Measurements from ENCODE around the gene BBOF1.

BBOF1 gene

DNA sequence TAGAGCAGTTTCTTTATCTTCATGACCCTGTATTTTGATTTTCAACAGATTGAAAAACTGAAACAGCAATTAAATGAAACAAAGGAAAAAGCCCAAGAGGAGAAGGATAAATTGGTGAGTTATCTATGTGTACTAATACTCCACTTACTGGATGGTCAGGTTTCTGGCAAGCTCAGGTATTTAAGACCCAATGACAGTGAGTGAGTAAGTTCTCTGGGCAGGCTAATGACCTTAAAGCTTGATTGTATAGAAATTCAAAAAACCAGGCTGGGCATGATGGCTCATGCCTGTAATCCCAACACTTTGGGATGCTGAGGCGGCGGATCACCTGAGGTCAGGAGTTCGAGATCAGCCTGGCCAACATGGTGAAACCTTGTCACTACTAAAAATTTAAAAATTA, 10.0 kb downstream of the BBOF1 start:
- DNase-seq: no peak

DNA sequence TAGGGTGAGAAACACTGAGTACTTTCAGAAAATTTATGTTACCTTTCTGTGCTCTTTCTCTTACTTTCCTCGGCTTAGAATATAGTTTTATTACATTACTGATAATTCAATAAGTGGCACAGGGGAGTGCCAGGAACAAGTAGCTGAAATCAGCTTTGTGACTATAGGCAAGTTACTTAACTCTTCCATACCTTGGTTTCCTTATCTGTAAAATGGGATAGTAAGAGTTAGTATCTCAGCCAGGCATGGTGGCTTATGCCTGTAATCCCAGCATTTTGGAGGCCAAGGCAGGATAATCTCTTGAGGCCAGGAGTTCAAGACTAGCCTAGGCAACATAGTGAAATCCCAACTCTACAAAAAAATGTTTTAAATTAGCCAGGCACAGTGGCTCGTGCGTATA, 15.4 kb downstream of the BBOF1 start:
- DNase-seq: no peak

DNA sequence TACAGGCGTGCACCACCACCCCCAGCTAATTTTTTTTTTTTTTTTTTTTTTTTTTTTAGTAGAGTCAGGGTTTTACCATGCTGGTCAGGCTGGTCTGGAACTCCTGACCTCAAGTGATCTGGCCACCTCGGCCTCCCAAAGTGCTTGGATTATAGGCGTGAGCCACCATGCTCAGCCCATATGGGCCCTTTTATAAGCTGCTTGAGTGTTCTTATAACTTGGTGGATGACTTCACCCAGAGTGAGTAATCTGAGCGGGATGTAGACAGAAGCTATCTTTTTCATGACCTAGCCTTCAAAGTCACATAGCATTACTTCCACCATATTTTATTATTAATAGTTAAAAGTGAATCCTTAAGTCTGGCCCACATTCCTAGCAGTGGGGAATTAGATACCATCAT, 16.4 kb downstream of the BBOF1 start:
- DNase-seq: no peak

DNA sequence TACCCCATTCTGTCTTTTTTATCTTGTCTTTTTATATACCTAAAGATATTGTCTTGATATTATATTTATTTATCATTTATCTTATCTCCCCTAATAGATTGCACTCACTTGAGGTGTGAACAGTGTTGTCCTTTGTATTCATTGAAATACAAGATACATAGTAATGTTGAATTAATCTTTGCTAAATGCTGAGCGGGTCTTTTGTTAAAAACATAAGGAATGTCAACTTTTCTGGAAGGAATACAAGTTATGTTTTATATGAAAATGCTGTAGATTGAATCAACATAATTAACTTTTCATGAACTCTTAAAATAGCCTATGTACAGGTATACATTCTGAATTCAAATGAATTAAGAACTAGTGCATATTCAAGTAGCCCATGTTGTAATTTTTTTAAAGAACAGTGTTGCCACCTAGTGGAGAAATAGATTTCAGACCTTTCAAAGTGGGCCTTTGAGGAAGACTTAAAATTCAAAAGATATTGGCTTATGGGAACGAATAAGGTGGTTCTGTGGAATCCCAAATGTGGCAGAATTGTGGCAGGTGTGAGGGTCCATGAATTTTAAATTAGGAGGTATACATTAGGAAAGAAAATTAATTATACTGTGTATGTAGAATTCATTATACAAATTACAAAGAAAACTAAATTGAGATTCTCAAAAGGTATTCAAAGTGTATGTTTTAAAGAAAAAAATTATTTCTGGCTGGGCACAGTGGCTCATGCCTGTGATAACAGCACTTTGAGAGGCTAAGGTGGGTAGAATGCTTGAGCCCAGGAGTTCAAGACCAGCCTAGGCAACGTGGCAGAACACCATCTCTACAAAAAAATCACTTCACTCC, 19.1 kb downstream of the BBOF1 start:
- peak; percentile 11 for DNase-seq

DNA sequence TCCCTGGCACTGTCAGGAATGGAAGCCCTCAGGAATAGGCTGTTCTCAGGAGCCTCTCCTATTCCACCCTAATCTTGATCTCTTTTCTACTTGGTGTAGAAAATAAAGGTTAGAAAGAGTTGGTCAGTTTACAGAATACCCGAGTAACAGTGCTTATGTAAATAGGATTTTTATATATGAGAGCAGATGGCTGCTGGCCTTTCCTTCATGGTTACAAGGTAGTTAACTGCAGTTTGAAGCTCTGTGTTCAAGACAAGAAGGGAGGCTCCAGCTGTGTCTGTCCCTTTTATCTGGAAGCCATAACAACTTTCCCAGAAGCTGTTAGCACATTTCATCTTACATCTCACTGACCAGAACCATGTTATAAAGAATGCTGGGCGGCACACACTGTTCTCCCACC, 23.1 kb downstream of the BBOF1 start:
- no peak for DNase-seq

DNA sequence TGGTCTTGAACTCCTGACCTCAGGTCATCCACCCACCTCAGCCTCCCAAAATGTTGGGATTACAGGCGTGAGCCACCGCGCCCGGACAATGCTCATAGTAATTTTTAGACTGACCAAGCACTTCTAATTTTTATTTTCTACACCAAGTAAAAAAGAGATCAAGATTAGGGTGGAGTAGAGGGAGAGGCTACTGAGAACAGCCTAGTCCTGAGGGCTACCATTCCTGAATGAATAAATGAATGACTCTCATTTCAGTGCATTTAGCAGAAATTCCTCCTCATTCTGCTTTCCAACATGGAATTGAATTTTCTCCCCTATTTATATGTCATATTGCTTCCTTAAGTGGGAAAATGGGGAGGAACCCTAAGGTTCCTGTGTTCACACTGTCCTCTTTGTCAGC, 26.4 kb downstream of the BBOF1 start:
- DNase-seq: no peak

DNA sequence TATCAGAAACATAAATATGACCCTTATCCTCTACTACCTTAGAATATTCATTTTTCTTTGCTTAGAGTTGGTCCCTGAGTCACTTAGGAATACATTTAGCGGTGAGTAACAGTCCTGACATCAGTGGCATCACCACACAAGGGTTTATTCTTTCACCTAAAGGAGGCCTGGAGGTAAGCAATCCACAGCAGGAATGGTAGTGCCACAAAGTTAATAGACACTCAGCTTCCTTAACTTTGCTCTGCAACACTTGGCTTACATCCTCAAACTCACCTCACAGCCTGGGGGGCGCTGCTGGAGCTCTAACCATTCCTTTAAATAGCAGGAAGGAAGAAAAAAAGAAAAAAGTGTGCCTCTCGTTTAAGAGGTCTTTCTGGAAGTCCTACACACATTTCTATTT, 29.1 kb downstream of the BBOF1 start:
- no peak for DNase-seq

DNA sequence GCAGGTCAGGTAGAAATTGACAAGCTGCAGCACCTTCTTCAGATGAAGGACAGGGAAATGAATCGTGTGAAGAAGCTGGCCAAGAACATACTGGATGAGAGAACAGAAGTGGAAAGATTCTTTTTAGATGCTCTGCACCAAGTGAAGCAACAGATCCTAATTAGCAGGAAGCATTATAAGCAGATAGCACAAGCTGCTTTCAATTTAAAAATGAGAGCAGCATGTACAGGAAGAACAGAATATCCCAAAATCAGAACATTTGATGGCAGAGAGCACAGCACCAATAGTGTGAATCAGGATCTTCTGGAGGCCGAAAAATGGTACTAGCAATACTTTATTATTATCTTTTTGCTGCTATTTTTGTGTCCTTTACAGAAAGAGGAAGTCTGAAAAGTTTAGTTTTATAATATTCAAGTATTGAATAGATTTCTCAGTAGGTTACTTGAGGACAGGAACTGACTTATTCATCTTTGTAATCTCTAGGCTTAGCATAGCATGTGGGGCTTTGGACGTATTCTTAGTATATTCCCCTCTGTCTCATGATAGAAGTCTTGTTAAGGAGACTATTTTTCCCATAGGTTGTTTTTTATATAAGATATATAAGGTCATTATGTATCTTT, 30.8 kb downstream of the BBOF1 start:
- no peak for DNase-seq

DNA sequence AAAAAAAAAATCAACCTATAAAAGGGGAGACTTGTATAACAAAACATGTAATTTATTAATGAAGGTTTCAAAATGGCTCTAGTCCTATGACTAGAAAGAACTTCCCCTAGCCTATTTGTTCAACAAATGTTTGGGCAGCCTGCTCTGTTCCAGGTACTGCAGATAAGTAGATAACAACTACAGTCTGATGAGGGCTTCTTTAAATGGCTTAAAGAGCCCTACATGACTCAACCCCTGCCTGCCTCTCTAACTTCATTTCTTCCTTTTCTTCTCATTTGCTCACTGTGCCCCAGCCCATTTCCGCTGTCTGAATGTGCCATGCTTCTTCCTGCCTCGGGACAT, 43.6 kb downstream of the BBOF1 start:
- DNase-seq: no peak

DNA sequence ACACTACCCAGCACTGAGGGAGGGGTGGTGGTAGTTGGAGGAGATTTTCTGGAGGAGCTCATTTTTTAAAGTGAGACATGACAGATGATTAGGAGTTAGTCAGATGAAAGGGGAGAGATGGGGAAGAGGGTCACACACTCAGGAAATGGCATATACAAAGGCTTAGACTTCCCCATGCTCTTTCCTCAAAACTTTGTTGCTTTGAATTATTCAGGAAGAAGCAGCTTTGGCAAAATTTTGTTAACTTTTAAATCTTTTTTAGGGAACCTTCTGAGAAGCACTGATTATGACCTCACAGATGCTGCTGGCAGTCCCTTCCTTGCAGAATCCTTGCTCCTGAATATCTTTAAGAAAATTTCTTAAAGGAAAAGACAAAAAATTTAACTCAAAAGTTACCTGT, 45.3 kb downstream of the BBOF1 start:
- DNase-seq: no peak

DNA sequence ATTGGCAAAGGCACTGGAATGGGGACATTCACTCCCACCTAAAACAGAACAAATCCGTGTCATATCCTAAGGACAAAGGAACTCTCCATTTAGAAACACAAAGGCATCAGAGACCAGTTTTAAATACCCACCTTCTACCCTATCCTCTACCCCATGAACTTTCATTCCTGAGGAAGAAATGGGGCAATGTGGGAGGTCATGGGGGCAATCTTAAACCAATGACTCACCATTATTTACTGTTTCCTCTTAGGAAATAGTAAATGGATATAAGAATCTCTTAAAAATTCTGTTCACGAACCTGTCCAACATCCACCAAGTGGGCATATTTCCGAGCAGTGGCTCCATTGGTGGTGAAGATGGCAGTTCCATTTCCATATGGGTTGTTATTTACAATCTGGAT, 45.7 kb downstream of the BBOF1 start:
- DNase-seq: no peak

DNA sequence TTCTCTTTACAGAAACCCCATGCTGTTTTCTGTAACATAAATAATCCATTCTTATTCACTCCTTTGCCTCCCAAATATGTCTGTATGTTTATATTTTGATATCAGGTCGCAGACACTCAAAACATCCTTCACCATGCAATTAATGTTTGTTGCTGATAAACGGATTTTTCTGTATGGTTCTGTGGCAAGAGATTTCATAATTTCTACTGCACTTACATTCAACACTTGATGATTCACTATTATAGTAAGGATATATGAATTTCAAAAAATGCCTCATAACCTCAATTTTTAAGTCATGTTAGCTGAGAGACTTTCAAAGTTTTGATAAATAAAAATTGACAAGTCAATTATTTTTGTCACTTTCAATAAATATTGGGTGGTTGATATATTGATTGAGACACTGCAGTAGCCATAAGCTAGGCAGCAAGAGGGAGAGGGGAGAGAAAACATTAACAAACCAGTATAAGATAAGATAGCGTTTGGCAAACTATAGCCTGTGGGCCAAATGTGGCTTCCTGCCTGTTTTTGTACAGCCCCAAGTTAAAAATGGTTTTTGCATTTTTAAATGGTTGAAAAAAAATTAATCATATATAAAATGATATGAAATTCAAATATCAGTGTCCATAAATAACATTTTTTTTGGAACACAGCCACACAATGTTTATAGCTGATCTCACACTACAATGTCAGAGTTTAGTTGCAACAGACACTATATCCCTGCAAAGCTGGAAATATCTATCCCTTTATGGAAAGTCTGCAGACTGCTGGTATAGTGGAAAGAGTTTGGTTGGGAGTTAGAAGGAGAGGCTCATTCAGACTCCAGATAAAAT, 46.8 kb downstream of the BBOF1 start:
- no peak for DNase-seq

DNA sequence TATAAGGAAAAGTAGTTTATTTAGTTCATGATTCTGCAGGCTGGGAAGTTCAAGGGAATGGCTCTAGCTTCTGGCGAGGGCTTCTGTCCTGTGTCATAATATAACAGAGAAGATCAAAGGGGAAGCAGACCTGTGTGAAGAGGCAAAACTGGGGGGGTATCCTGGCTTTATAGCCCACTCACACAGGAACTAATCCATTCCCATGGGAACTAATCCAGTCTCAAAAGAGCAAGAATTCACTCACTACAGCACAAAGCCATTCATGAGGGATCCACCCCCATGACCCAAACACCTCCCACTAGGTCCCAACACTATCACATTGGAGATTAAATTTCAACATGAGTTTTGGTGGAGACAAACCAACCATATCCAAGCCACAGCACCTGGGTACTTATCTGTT, 58.3 kb downstream of the BBOF1 start:
- no peak for DNase-seq

DNA sequence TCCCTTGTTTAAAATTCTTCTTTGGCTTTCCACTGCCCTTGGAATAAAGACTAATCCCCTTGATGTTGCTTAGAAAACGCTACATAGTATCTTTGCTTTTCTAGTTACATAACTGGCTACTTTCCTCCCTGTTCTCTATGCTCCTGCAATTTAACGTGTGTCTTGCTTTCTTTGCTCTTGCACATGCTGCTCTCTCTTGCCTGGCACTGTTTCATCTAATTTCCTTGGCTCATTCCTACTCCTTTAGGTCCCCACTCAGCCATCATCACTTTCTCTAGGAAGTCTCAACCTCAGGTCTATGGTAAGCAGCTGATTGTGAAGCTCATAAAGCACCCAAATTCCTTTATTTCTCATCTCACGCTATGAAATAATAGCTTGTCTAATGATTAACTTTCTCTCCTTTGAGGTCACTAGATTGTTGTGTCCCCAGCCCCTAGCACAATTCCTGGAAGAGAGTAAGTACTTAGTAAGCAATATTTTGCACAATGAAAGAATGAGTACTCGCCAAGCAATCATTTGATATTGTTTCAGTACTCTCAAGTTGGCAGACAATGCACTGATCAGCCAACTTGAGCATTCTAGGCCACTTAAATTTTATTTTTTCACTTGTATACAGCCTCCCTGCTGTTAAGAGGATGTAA, 61.8 kb downstream of the BBOF1 start:
- DNase-seq: no peak

DNA sequence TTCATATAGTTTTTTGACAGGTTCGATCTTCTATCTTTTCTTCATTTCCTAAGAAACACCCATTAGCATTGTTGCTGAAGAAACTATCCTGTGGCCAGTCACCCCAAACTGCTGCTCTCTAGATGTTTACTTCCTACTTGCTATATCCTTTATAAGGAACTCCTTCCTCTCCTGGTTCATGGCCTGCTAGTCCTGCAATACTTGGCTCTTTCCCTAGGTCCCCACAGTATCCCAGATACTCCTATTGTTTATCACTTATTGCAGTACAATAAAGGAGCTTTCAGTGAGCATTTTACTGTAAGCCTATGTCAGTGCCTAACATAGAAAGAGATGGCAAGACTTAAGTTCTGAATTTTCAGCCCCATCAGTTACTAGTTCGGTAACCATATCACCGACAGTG, 62.3 kb downstream of the BBOF1 start:
- no peak for DNase-seq

DNA sequence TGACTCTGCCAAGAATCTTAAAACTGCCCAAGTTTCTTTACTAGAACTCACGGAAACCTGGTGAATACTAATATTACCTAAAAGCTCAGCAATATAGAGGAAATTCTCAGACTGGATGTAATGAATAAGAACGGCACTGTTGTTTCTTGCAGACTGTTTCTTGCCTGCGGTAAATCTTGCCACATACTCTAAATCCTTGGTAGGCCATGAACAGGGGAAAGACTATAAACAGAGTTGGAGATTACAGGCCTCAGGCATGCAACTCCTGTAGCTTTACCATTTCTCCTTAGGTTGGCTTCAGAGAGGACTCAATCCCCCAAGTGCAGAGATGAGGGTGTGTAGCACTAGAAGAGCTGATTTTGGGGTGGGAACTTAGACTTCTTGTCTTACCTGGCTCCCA, 64.0 kb downstream of the BBOF1 start:
- DNase-seq: no peak

DNA sequence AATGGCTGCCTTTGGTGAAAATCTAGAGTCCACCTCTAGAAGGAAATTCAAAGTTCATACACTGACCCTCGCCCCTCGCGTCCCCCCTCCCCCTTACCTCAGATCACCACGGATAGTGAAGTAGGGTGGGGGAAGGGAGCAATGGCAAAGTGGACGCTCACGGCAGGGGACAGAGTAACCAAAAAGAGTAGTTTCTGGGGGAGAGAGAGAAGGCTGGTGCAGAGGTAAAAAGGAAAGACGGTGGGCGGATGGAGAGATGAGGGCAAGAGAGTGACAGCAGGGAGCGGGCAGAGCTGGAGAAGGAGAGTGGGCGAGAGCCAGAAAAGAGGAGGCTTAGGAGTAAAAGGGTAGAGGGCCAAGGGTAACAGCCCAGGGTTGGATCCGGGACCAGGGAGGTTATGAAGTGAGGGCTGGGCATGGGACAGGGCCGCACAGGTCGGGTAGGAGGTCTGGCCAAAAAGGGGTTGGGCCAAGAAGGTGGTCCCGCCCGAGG, 64.7 kb downstream of the BBOF1 start:
- no peak for DNase-seq

DNA sequence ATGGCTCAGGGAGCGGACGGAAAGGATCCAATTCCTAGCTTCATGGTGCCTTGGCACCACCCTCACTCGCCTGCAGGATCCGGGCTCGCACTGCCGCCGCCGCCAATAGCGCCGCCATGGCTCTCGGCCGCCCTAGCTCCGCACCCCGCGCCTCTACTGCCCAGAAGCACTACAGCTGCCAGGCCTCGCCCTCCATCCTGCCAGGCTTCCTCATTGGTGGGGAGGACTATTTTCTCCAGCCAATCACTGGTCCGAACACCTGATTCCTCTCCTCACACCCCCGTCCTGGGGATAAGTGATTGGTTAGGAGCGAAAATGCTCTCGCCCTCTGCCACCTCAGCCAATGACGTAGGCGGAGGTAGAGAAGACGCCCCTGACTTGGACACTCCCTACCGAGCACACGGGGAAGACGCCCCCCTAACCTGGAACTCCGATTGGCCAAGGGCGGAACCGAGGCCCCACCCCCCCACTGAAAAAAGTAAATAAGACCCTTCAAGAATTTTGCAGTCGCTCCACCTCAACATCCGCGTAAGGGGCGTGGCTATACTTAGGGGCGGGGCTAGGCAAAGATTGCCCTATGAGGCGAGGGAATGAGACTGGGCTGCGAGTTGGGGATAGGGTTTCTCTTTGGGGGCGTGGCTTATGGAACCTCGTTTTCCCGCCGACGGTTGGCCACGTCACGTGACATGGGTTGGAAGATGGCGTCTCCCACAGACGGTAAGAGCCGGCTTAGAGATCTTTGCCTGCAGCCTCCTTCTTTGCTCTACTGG, 65.3 kb downstream of the BBOF1 start, which contains the start of the genes ALDH6A1 and LIN52:
Gene ALDH6A1, minus strand, starts transcription at position 177 of the 770 bp plus-strand sequence. Its CDS starts 59 bp downstream, at position 118.
Gene LIN52, plus strand, starts transcription at position 680 of the 770 bp plus-strand sequence. Its CDS starts 19 bp downstream, at position 699.
- DNase-seq: peak; percentile 100

DNA sequence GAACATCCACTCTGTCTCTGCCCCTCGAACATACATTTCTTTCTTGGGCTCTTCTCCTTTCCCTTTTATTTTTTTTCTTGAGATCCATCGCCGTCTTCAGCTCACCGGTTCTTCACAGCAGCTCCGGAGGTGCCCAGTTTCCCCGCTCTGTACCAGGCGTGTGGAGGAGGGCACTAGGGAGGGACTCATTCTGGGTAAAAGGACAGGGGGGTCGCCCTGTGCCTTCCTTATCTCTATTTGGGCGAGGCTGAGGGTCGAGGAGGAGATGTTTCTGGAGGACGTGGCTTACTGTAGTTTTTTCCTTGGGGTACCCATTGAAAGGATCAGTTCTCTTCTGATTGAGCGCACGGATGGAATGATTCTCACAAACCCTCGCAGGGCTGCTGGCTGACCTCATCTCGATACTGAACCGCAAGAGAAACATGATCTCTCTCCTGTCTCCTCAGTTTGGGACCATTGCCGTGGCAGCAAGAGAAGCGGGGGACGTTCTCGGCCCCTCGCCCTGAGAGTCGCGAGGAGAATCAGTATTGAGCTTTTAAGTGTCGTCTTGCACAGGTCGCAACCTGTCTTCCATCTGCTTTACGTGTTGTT, 66.0 kb downstream of the BBOF1 start:
- no peak for DNase-seq

DNA sequence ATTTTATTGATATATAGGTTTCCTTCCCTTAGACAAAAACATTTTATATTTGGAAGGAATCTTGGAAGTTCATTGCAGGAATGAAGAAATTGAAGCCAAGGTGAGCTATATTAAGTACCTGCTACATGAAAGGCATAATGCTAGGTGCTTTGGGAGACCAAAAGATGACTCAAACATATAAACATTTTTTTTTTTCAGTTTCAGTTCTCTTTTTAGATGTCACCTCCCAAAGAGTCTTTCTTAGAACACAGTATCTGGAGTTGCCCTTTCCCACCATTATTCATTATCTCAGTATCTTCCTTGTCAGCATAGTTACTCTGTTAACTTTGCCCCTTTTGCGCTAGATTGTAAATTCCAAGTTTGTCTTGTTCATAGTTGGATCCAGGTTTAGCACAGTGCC, 66.7 kb downstream of the BBOF1 start:
- DNase-seq: no peak

DNA sequence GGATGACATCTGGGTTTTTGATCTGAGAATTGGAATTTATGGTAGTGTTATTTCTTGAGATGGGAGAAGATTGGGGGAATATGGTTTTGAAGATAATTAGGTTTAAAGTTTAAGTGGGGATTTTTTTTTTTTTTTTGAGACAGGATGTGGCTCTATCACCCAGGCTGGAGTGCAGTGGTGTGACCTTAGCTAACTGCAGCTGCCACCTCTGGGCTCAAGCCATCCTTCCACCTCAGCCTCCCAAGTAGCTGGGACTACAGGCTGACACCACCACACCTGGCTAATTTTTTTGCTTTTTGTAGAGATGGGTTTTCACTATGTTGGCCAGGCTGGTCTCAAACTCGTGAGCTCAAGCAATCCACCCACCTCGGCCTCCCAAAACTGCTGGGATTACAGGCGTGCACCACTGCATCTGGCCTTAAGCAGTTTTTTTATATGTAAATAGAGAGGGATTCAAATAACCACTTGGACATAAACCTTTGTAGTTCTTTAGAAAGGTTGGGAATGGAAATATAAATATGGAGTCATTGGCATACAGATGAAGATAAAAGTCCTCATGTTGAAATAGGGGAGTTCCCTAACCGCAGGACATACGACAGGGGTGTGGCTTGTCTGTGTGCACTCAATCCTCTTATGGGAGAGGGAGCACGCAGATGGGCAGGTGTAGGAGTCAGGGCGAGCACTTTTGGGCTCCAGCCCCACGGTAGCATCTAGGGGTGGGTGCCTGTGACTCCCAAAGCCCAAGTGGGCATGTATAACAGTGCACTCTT, 70.3 kb downstream of the BBOF1 start:
- no peak for DNase-seq
